Endothelial cell (in vitro differentiated cells): ENCODE results near the gene STX8. TPM values are rescaled to one million over a fixed set of nuclear protein-coding genes. Genes with fewer than 3 reads are reported as not detected.

Experiments used
- DNase-seq: peaks from one replicate; pipeline ENCODE4 v3.0.0; 2021; ENCODE audit warnings: low spot score
- H3K27ac Mint-ChIP-seq: one replicate; pipeline ENCODE4 v1.8.0; 2021; ENCODE audit warnings: mixed read lengths, inconsistent platforms; ENCODE audit not compliant: unreplicated experiment
- H3K27me3 Mint-ChIP-seq: one replicate; pipeline ENCODE4 v1.8.0; 2021; ENCODE audit warnings: mild to moderate bottlenecking, moderate library complexity, mixed read lengths, inconsistent platforms; ENCODE audit not compliant: unreplicated experiment
- H3K36me3 Mint-ChIP-seq: one replicate; pipeline ENCODE4 v1.8.0; 2021; ENCODE audit warnings: mild to moderate bottlenecking, low read depth, mixed read lengths, inconsistent platforms; ENCODE audit not compliant: unreplicated experiment
- H3K4me1 Mint-ChIP-seq: one replicate; pipeline ENCODE4 v1.8.0; 2021; ENCODE audit warnings: mild to moderate bottlenecking, mixed read lengths, inconsistent platforms; ENCODE audit not compliant: unreplicated experiment
- H3K4me3 Mint-ChIP-seq: one replicate; pipeline ENCODE4 v1.8.0; 2021; ENCODE audit warnings: mild to moderate bottlenecking, mixed read lengths, inconsistent platforms; ENCODE audit not compliant: unreplicated experiment
- H3K9me3 Mint-ChIP-seq: one replicate; pipeline ENCODE4 v1.8.0; 2021; ENCODE audit warnings: mixed read lengths, inconsistent platforms; ENCODE audit not compliant: unreplicated experiment
- CTCF ChIP-seq: fragments of 200-600 bp; sonication (generic); IDR thresholded peaks from one replicate; pipeline ENCODE4 v1.5.0; 2021; ENCODE audit warnings: antibody characterized with exemption; ENCODE audit not compliant: unreplicated experiment
- total RNA-seq: library from RNA; stranded (reverse); fragmentation: NEBNext Ultra II Directional; extraction: Animal tissue kit (Norgen Biotek cat#: 25700); gene quantifications from one replicate; pipeline ENCODE4 v1.2.1, GENCODE V29; 2021; ENCODE audit not compliant: unreplicated experiment

The STX8 gene
- total RNA-seq, 1 donor from 2014 or later, result 49.2 TPM

GRCh38 chr17:9218911-9219310 is 356.7 kb downstream of the STX8 start:
- no peak for TF ChIP-seq CTCF
- DNase-seq, result no peak
- Mint-ChIP-seq H3K27ac (no peak overlapping the region), H3K36me3 (peaks cover 4% of the 10 kb centered on the region), H3K27me3 (peaks cover 10% of the 10 kb centered on the region), H3K4me1 (no peaks in the 10 kb centered on the region), H3K4me3 (no peak overlapping the region), H3K9me3 (no peaks in the 10 kb centered on the region)

- TF ChIP-seq CTCF, result no peak
- Mint-ChIP-seq H3K4me3 (no peak overlapping the region), H3K4me1 (no peaks in the 10 kb centered on the region), H3K36me3 (peaks cover 4% of the 10 kb centered on the region), H3K27me3 (peaks cover 10% of the 10 kb centered on the region), H3K27ac (no peak overlapping the region), H3K9me3 (no peaks in the 10 kb centered on the region)
- DNase-seq, result no peak
Observed at GRCh38 chr17:9218064-9218635, 357.5 kb downstream of the STX8 start.

- TF ChIP-seq CTCF, result no peak
- H3K4me1 Mint-ChIP-seq, result no peaks in the 10 kb centered on the region
- H3K27ac Mint-ChIP-seq, result no peak overlapping the region
- no peaks in the 10 kb centered on the region for H3K9me3 Mint-ChIP-seq
- no peak overlapping the region for H3K4me3 Mint-ChIP-seq
- no peak for DNase-seq
- peaks cover 4% of the 10 kb centered on the region for H3K36me3 Mint-ChIP-seq
- H3K27me3 Mint-ChIP-seq, result peaks cover 10% of the 10 kb centered on the region
Observed at GRCh38 chr17:9217151-9218056, 358.2 kb downstream of the STX8 start.

GRCh38 chr17:9215465-9215864 is 360.2 kb downstream of the STX8 start:
- Mint-ChIP-seq H3K9me3 (no peaks in the 10 kb centered on the region), H3K4me3 (no peak overlapping the region), H3K36me3 (peaks cover 4% of the 10 kb centered on the region), H3K4me1 (peaks cover 5% of the 10 kb centered on the region), H3K27me3 (peaks cover 8% of the 10 kb centered on the region), H3K27ac (no peak overlapping the region)
- DNase-seq, result no peak
- no peak for TF ChIP-seq CTCF

- Mint-ChIP-seq H3K9me3 (no peaks in the 10 kb centered on the region), H3K4me3 (no peak overlapping the region), H3K27ac (no peak overlapping the region), H3K4me1 (peaks cover 5% of the 10 kb centered on the region), H3K27me3 (peaks cover 5% of the 10 kb centered on the region), H3K36me3 (peaks cover 6% of the 10 kb centered on the region)
- no peak for DNase-seq
- TF ChIP-seq CTCF, result no peak
Observed at GRCh38 chr17:9213303-9213640, 362.3 kb downstream of the STX8 start.
